MCF 10A (cell line): ENCODE results near the gene TPM1. TPM values are rescaled to one million over a fixed set of nuclear protein-coding genes. Genes with fewer than 3 reads are reported as not detected.

Experiments used
- BruUV-seq: library from RNA; stranded (reverse); fragments of 400-500 nt; replicated peaks from 2 replicates; lab custom pipeline; 2021; lab: Mats Ljungman, UMichigan
- CTCF ChIA-PET: fragments of 300-600 bp; sonication (Branson Sonifier 250); formaldehyde crosslinking; extraction: SDS; loops from one replicate; lab custom pipeline; 2021; ENCODE audit warnings: antibody characterized with exemption, inconsistent platforms; lab: Yijun Ruan, JAX
- POLR2A ChIA-PET: fragments of 300-600, 350-650 bp; sonication (Branson Sonifier 250); formaldehyde crosslinking; extraction: SDS; loops from one replicate; lab custom pipeline; 2020; ENCODE audit warnings: antibody characterized with exemption, inconsistent platforms; lab: Yijun Ruan, JAX
- DNase-seq: peaks from one replicate; pipeline ENCODE4 v3.0.0-alpha.2; 2018; ENCODE audit not compliant: unreplicated experiment
- H3K27ac Mint-ChIP-seq: one replicate; pipeline ENCODE4 v1.8.0; 2022; ENCODE audit warnings: mild to moderate bottlenecking, low read depth, mixed read lengths; ENCODE audit not compliant: unreplicated experiment
- H3K27me3 Mint-ChIP-seq: one replicate; pipeline ENCODE4 v1.8.0; 2022; ENCODE audit warnings: mixed read lengths; ENCODE audit not compliant: insufficient read depth, unreplicated experiment
- H3K36me3 Mint-ChIP-seq: one replicate; pipeline ENCODE4 v1.8.0; 2022; ENCODE audit warnings: mild to moderate bottlenecking, moderate library complexity, mixed read lengths; ENCODE audit not compliant: insufficient read depth, unreplicated experiment
- H3K4me1 Mint-ChIP-seq: one replicate; pipeline ENCODE4 v1.8.0; 2022; ENCODE audit warnings: mixed read lengths; ENCODE audit not compliant: insufficient read depth, unreplicated experiment
- H3K4me3 Mint-ChIP-seq: one replicate; pipeline ENCODE4 v1.8.0; 2022; ENCODE audit warnings: mild to moderate bottlenecking, moderate library complexity, mixed read lengths; ENCODE audit not compliant: unreplicated experiment
- H3K9me3 Mint-ChIP-seq: one replicate; pipeline ENCODE4 v1.8.0; 2022; ENCODE audit warnings: mixed read lengths; ENCODE audit not compliant: unreplicated experiment
- CTCF ChIP-seq: fragments of 200-600 bp; IDR thresholded peaks from one replicate; pipeline ENCODE4 v1.8.0; 2022; ENCODE audit warnings: antibody characterized with exemption, mild to moderate bottlenecking; ENCODE audit not compliant: unreplicated experiment
- intact Hi-C: fragments of 100-400 bp; cut with micrococcal nuclease; formaldehyde crosslinking; loops from 2 replicates; pipeline ENCODE4 v1.14.1; 2022
- total RNA-seq: library from RNA; stranded (reverse); gene quantifications from 2 replicates; pipeline ENCODE4 v1.2.3, GENCODE V29; 2022

Gene TPM1
- total RNA-seq, 1 experiment from 2014 or later: 67.8 TPM

GRCh38 chr15:63059573-63060216, 17.1 kb downstream of the TPM1 start:
- Mint-ChIP-seq H3K36me3 (peaks cover 87% of the 10 kb centered on the region), H3K9me3 (no peaks in the 10 kb centered on the region), H3K27ac (no peak overlapping the region), H3K4me3 (no peak overlapping the region), H3K4me1 (peaks cover 7% of the 10 kb centered on the region), H3K27me3 (no peaks in the 10 kb centered on the region)
- no TSS peak for BruUV-seq
- no peak for DNase-seq
- POLR2A ChIA-PET: interaction anchor here (1.3 kb wide), 1 partner anchor 12 kb away, joined by 3 read pairs; no protein-coding TSS in a partner anchor
- CTCF ChIA-PET: interaction anchor here (0.5 to 1.1 kb wide), 2 partner anchors 12 to 207 kb away, joined by 3 to 7 read pairs; no protein-coding TSS in a partner anchor
- no peak for TF ChIP-seq CTCF
- intact Hi-C loops: no loop called here

GRCh38 chr15:63060699-63061098, 18.2 kb downstream of the TPM1 start:
- intact Hi-C loops: no loop called here
- H3K4me1 Mint-ChIP-seq: no peaks in the 10 kb centered on the region
- DNase-seq: no peak
- POLR2A ChIA-PET: interaction anchor here (0.7 kb wide), 1 partner anchor 11 kb away, joined by 3 read pairs; no protein-coding TSS in a partner anchor
- H3K27me3 Mint-ChIP-seq: no peaks in the 10 kb centered on the region
- TF ChIP-seq CTCF: no peak
- CTCF ChIA-PET: no interaction called here
- no peak overlapping the region for H3K27ac Mint-ChIP-seq
- no peaks in the 10 kb centered on the region for H3K9me3 Mint-ChIP-seq
- no peak overlapping the region for H3K4me3 Mint-ChIP-seq
- peaks cover 97% of the 10 kb centered on the region for H3K36me3 Mint-ChIP-seq
- no TSS peak for BruUV-seq

GRCh38 chr15:63061975-63062374, 19.4 kb downstream of the TPM1 start:
- DNase-seq: no peak
- Mint-ChIP-seq H3K4me1 (no peaks in the 10 kb centered on the region), H3K4me3 (no peak overlapping the region), H3K9me3 (no peaks in the 10 kb centered on the region), H3K27ac (no peak overlapping the region), H3K36me3 (peaks cover 99% of the 10 kb centered on the region), H3K27me3 (no peaks in the 10 kb centered on the region)
- CTCF ChIA-PET: interaction anchor here (0.6 to 3.4 kb wide), 4 partner anchors 12 to 280 kb away, joined by 3 to 12 read pairs (median 4); no protein-coding TSS in a partner anchor
- POLR2A ChIA-PET: interaction anchor here (0.6 kb wide), 1 partner anchor 15 kb away, joined by 3 read pairs; no protein-coding TSS in a partner anchor
- BruUV-seq: no TSS peak
- intact Hi-C loops: no loop called here
- no peak for TF ChIP-seq CTCF

GRCh38 chr15:63063164-63063756, 20.7 kb downstream of the TPM1 start:
- no peaks in the 10 kb centered on the region for H3K4me1 Mint-ChIP-seq
- TF ChIP-seq CTCF: no peak
- no peaks in the 10 kb centered on the region for H3K27me3 Mint-ChIP-seq
- ChIA-PET POLR2A (interaction anchor here (1.7 kb wide), 1 partner anchor 14 kb away, joined by 4 read pairs; no protein-coding TSS in a partner anchor), CTCF (interaction anchor here (1.4 to 3.4 kb wide), 2 partner anchors 15 to 26 kb away, joined by 5 to 12 read pairs; no protein-coding TSS in a partner anchor)
- no peak overlapping the region for H3K27ac Mint-ChIP-seq
- BruUV-seq: no TSS peak
- intact Hi-C loops: no loop called here
- H3K9me3 Mint-ChIP-seq: no peaks in the 10 kb centered on the region
- DNase-seq: no peak
- H3K36me3 Mint-ChIP-seq: peaks cover 99% of the 10 kb centered on the region
- no peak overlapping the region for H3K4me3 Mint-ChIP-seq
